Measurements from ENCODE around the gene CCDC154. TPM values are rescaled to one million over a fixed set of nuclear protein-coding genes. Genes with fewer than 3 reads are reported as not detected.

The CCDC154 gene
- total and polyA plus RNA-seq, 2 of the 4 experiments (the other 2 are of a cell fraction): 0.09 TPM; not detected in 1

GRCh38 chr16:1414532-1415260 is 29.7 kb downstream of the CCDC154 start, which contains the start of gene UNKL:
Gene UNKL (minus strand): TSS chr16:1414704. CDS start chr16:1414691, 13 bp downstream.
- peak within 1 kb of the TSS; percentile 85 for H3K4me3 ChIP-seq (ENCODE audit: insufficient read depth, low read depth, low read length)
- peaks cover 9% of the 10 kb centered on the region for H3K36me3 ChIP-seq (ENCODE audit: control insufficient read depth, insufficient read depth, low read length)
- ATAC-seq (ENCODE audit: low read depth) (peak; percentile 74), DNase-seq (peak; percentile 43)
- H2AFZ ChIP-seq (replicated peaks; ENCODE audit: low read length, poor library complexity): peak within 1 kb of the TSS; percentile 94
- H2BK20ac ChIP-seq (ENCODE audit: low read depth, low read length): 0 out of 2 replicates have a peak within 1 kb of the TSS, but pooled peaks have one; percentile 24
- no peaks in the 10 kb centered on the region for H3K27me3 ChIP-seq (ENCODE audit: control insufficient read depth, insufficient read depth, low read length)
- no peak within 1 kb of the TSS; the same call in 1 of the 2 replicates for H3K18ac ChIP-seq (ENCODE audit: low read depth, low read length)
- ChIA-PET POLR2A (ENCODE audit: unreplicated experiment) (no interaction called here), CTCF (no interaction called here)
- H3K56ac ChIP-seq (ENCODE audit: extremely low read depth, insufficient read depth, low read length): no peak within 1 kb of the TSS
- no peak within 1 kb of the TSS for H2BK120ac ChIP-seq (ENCODE audit: low read depth, low read length)
- H3K4me2 ChIP-seq (ENCODE audit: low read depth, low read length): peak within 1 kb of the TSS; percentile 86
- H3K27ac ChIP-seq (ENCODE audit: insufficient read depth, low read length): peak within 1 kb of the TSS; percentile 53
- no peaks in the 10 kb centered on the region for H3K9me1 ChIP-seq (ENCODE audit: insufficient read depth, low read length)
- peak within 1 kb of the TSS; percentile 79 to 98 for H4K8ac ChIP-seq (ENCODE audit: low read depth in 2 of 2, low read length in 2 of 2)
- peak within 1 kb of the TSS; percentile 75 for H3K4ac ChIP-seq (ENCODE audit: low read depth, low read length)
- intact Hi-C loops (cut with micrococcal nuclease): no loop called here
- peaks cover 9 to 33% of the 10 kb centered on the region in 2 experiments for H3K79me1 ChIP-seq (ENCODE audit: low read depth in 1 of 2, low read length in 2 of 2)
- H3K23ac ChIP-seq (ENCODE audit: low read depth, low read length): peak within 1 kb of the TSS; percentile 66; the same call in 1 of the 2 replicates
- H2BK15ac ChIP-seq (ENCODE audit: low read depth, low read length): no peak within 1 kb of the TSS
- H4K91ac ChIP-seq (ENCODE audit: insufficient read depth, low read depth, low read length): 0 out of 2 replicates have a peak within 1 kb of the TSS, but pooled peaks have one; percentile 61
- peak within 1 kb of the TSS; percentile 74 for H4K5ac ChIP-seq (ENCODE audit: low read depth, low read length)
- peak within 1 kb of the TSS; percentile 93 for H2AK9ac ChIP-seq (replicated peaks; ENCODE audit: low read depth, low read length, poor library complexity)
- in situ Hi-C loops (cut with MboI; ENCODE audit: low sequenced_read_pairs): no loop called here
- no peaks in the 10 kb centered on the region; the same call in 1 of the 2 replicates for H3K4me1 ChIP-seq (ENCODE audit: control insufficient read depth, insufficient read depth, low read length)
- no peaks in the 10 kb centered on the region for H3K9me3 ChIP-seq (ENCODE audit: control insufficient read depth, insufficient read depth, low read length)
- 3% methylated on average over 23 of the region's 72 CpGs; no CpG with 5 or more reads in 1 of the 2 experiments for WGBS, 2 experiments (ENCODE audit: extremely low coverage in 2 of 2, insufficient read length in 1 of 2)
- H3K14ac ChIP-seq (replicated peaks; ENCODE audit: low read depth, low read length): no peak within 1 kb of the TSS; the same call in 1 of the 2 replicates
- H4K20me1 ChIP-seq (ENCODE audit: insufficient read depth, low read length): no peaks in the 10 kb centered on the region
- no TSS peak for BruUV-seq (replicated peaks)
- H3K9ac ChIP-seq (ENCODE audit: low read depth, low read length): peak within 1 kb of the TSS; percentile 77
- peak; percentile 68; the same call in 1 of the 2 replicates for TF ChIP-seq MAZ (IDR thresholded peaks at IDR 0.05; ENCODE audit: borderline replicate concordance, low read depth, low read length)
- TF ChIP-seq CTCF (conservative IDR thresholded peaks at IDR 0.05; ENCODE audit: low read depth, low read length): no peak
- 0 out of 2 replicates have a peak, but pooled peaks have one; percentile 34 for TF ChIP-seq CEBPB (IDR thresholded peaks at IDR 0.05; ENCODE audit: low read depth, low read length)
- peak within 1 kb of the TSS; percentile 43; the same call in 1 of the 2 replicates for H2AK5ac ChIP-seq (ENCODE audit: low read depth, low read length)
- peak within 1 kb of the TSS; percentile 75 for H2BK5ac ChIP-seq (ENCODE audit: low read depth, low read length, poor library complexity, severe bottlenecking)
- dilution Hi-C loops (cut with HindIII; ENCODE audit: low sequenced_read_pairs, unreplicated experiment): no loop called here

Measured in IMR-90 (cell line).